Measurements from ENCODE around the gene MYO1E.

- no peak for TF ChIP-seq CTCF (IDR thresholded peaks at IDR 0.05; ENCODE audit: low read depth, low read length, poor library complexity, severe bottlenecking)
- TF ChIP-seq EZH2phosphoT487 (IDR thresholded peaks at IDR 0.05; ENCODE audit: borderline replicate concordance, low read length): no peak
Observed at GRCh38 chr15:59378855-59379254, 6.2 kb upstream of the MYO1E start.
